Measurements from ENCODE around the gene SLC12A4. TPM values are rescaled to one million over a fixed set of nuclear protein-coding genes. Genes with fewer than 3 reads are reported as not detected.

The SLC12A4 gene
- total and polyA plus RNA-seq, 2 of the 13 experiments (the other 11 are each of a cell fraction or from before 2014, with no cell fraction given) = 65.1 to 84.3 TPM

- TF ChIP-seq KLF16 (CRISPR knock-in tag; IDR thresholded peaks at IDR 0.05) (peak; percentile 74 to 96; a peak in 3 of 4 replicates), ZFP1 (CRISPR knock-in tag; IDR thresholded peaks at IDR 0.05) (no peak), ZNF790 (CRISPR knock-in tag; IDR thresholded peaks at IDR 0.05; ENCODE audit: borderline replicate concordance) (no peak), DNMT3B (CRISPR knock-in tag; conservative IDR thresholded peaks at IDR 0.05) (no peak), RARG (CRISPR knock-in tag; IDR thresholded peaks at IDR 0.05; ENCODE audit: low read depth) (no peak), ADNP (CRISPR knock-in tag; IDR thresholded peaks at IDR 0.05) (no peak), SNAPC2 (CRISPR knock-in tag; IDR thresholded peaks at IDR 0.05) (no peak), CENPT (CRISPR knock-in tag; IDR thresholded peaks at IDR 0.05; ENCODE audit: low read depth) (no peak), MED1 (CRISPR knock-in tag; IDR thresholded peaks at IDR 0.05) (peak; percentile 59; the same call in 1 of the 2 replicates), ZNF296 (CRISPR knock-in tag; conservative IDR thresholded peaks at IDR 0.05) (no peak), ATF1 (CRISPR knock-in tag; IDR thresholded peaks at IDR 0.05) (no peak), ZSCAN5A (CRISPR knock-in tag; IDR thresholded peaks at IDR 0.05; ENCODE audit: borderline replicate concordance) (no peak), SIN3A (IDR thresholded peaks at IDR 0.05; ENCODE audit: borderline replicate concordance, low read depth, low read length) (no peak; the same call in 1 of the 2 replicates), CREB3 (CRISPR knock-in tag; IDR thresholded peaks at IDR 0.05) (peak; percentile 45; the same call in 1 of the 2 replicates), ZHX2 (IDR thresholded peaks at IDR 0.05; ENCODE audit: low read depth) (no peak), ZHX2 (CRISPR knock-in tag; IDR thresholded peaks at IDR 0.05; ENCODE audit: borderline replicate concordance) (no peak), PTBP1 (IDR thresholded peaks at IDR 0.05; ENCODE audit: low read depth, low read length, poor library complexity, severe bottlenecking) (no peak), HMGXB4 (CRISPR knock-in tag; IDR thresholded peaks at IDR 0.05; ENCODE audit: borderline replicate concordance in 1 of 2, low read depth in 1 of 2) (peak; percentile 95 to 97), ISX (CRISPR knock-in tag; conservative IDR thresholded peaks at IDR 0.05) (no peak)
Measured at GRCh38 chr16:67993207-67994039, 25.0 kb upstream of the SLC12A4 start (continued).
